Activated CD8-positive, alpha-beta memory T cell treated with anti-CD3 and anti-CD28 coated beads, Interleukin-2, amount 50 U/mL, for 48 hours (primary cell): ENCODE data around the gene CBLC.

Experiments used
- DNase-seq: peaks from one replicate; pipeline ENCODE4 v3.0.0-alpha.2; 2020

Gene CBLC

GRCh38 chr19:44777715-44778347 lies at the start of gene CBLC:
CBLC (plus strand) TSS chr19:44777890; CDS start chr19:44777932, 42 bp downstream.
- no peak for DNase-seq

- no peak for DNase-seq
Measured at GRCh38 chr19:44728178-44728577, 49.5 kb upstream of the CBLC start.

- DNase-seq, result no peak
Measured at GRCh38 chr19:44729516-44730033, 48.1 kb upstream of the CBLC start.

- no peak for DNase-seq
Measured at GRCh38 chr19:44731081-44731480, 46.6 kb upstream of the CBLC start.

GRCh38 chr19:44731622-44732021 lies 46.1 kb upstream of the CBLC start:
- no peak for DNase-seq

GRCh38 chr19:44732235-44733014 lies 45.3 kb upstream of the CBLC start:
- no peak for DNase-seq

- no peak for DNase-seq
Measured at GRCh38 chr19:44734357-44734756, 43.3 kb upstream of the CBLC start.

GRCh38 chr19:44735011-44735410 lies 42.7 kb upstream of the CBLC start:
- DNase-seq, result no peak

- DNase-seq, result no peak
Measured at GRCh38 chr19:44737238-44738071, 40.2 kb upstream of the CBLC start.

GRCh38 chr19:44738136-44738535 lies 39.6 kb upstream of the CBLC start:
- DNase-seq, result no peak

GRCh38 chr19:44738603-44739558 lies 38.8 kb upstream of the CBLC start:
- DNase-seq, result no peak

GRCh38 chr19:44740351-44740824 lies 37.3 kb upstream of the CBLC start:
- DNase-seq, result no peak

GRCh38 chr19:44741258-44741731 lies 36.4 kb upstream of the CBLC start:
- no peak for DNase-seq

GRCh38 chr19:44741841-44742329 lies 35.8 kb upstream of the CBLC start:
- DNase-seq, result no peak

GRCh38 chr19:44742330-44743061 lies 35.2 kb upstream of the CBLC start:
- DNase-seq, result no peak

- DNase-seq, result no peak
Measured at GRCh38 chr19:44744871-44745332, 32.8 kb upstream of the CBLC start.

- DNase-seq, result no peak
Measured at GRCh38 chr19:44745341-44745831, 32.3 kb upstream of the CBLC start.

GRCh38 chr19:44745887-44746600 lies 31.6 kb upstream of the CBLC start:
- no peak for DNase-seq

- DNase-seq, result no peak
Measured at GRCh38 chr19:44746616-44746945, 31.1 kb upstream of the CBLC start.
